HepG2 (cell line): ENCODE measurements around the gene SNX21. TPM values are rescaled to one million over a fixed set of nuclear protein-coding genes. Genes with fewer than 3 reads are reported as not detected.

ENCODE experiments used
- ATF3 ChIP-seq: sonication (generic); formaldehyde crosslinking; IDR thresholded peaks from 2 replicates; pipeline ENCODE4 v1.4.0; 2020; ENCODE audit warnings: missing genetic modification reagents
- BCLAF1 ChIP-seq: fragments of 450-650 bp; IDR thresholded peaks from 2 replicates; pipeline ENCODE4 v1.6.1; 2017; ENCODE audit warnings: mild to moderate bottlenecking
- CBX1 ChIP-seq: IDR thresholded peaks from one replicate; pipeline ENCODE4 v1.6.1; 2016; ENCODE audit warnings: antibody characterized with exemption, low read depth
- DBP ChIP-seq: sonication (generic); formaldehyde crosslinking; IDR thresholded peaks from 2 replicates; pipeline ENCODE4 v1.4.0; 2020; ENCODE audit warnings: missing genetic modification reagents; ENCODE audit errors: not compliant biosample characterization
- NKX3-1 ChIP-seq: sonication (generic); formaldehyde crosslinking; IDR thresholded peaks from 2 replicates; pipeline ENCODE4 v1.5.0; 2020; ENCODE audit warnings: missing genetic modification reagents
- RERE ChIP-seq: IDR thresholded peaks from 2 replicates; pipeline ENCODE4 v1.6.1; 2016; ENCODE audit warnings: low read depth, missing genetic modification reagents, missing compliant biosample characterization
- RXRA ChIP-seq: sonication (generic); formaldehyde crosslinking; IDR thresholded peaks from 2 replicates; pipeline ENCODE4 v1.5.1; 2020; ENCODE audit warnings: missing genetic modification reagents
- SMC3 ChIP-seq: IDR thresholded peaks from 2 replicates; pipeline ENCODE4 v1.6.1; 2011; ENCODE audit warnings: low read length, improper control_type of control experiment
- TERF1 ChIP-seq: sonication (generic); formaldehyde crosslinking; IDR thresholded peaks from 2 replicates; pipeline ENCODE4 v1.8.0; 2022; ENCODE audit warnings: mild to moderate bottlenecking, missing genetic modification reagents, moderate library complexity
- ZIK1 ChIP-seq: sonication (generic); formaldehyde crosslinking; IDR thresholded peaks from 2 replicates; pipeline ENCODE4 v1.5.0; 2020; ENCODE audit warnings: mild to moderate bottlenecking, low read depth, missing genetic modification reagents, borderline replicate concordance
- ZNF546 ChIP-seq: sonication (generic); formaldehyde crosslinking; conservative IDR thresholded peaks from 2 replicates; pipeline ENCODE4 v1.8.1; 2023; ENCODE audit warnings: mild to moderate bottlenecking, missing genetic modification reagents
- ZNF670 ChIP-seq: sonication (generic); formaldehyde crosslinking; IDR thresholded peaks from 2 replicates; pipeline ENCODE4 v1.8.0; 2022; ENCODE audit warnings: mild to moderate bottlenecking, missing genetic modification reagents, borderline replicate concordance
- ZNF674 ChIP-seq: sonication (generic); formaldehyde crosslinking; IDR thresholded peaks from 2 replicates; pipeline ENCODE4 v1.5.0; 2020; ENCODE audit warnings: low read depth, mild to moderate bottlenecking, missing genetic modification reagents
- ZNF850 ChIP-seq: sonication (generic); formaldehyde crosslinking; conservative IDR thresholded peaks from 2 replicates; pipeline ENCODE4 v1.9.0; 2021; ENCODE audit warnings: mild to moderate bottlenecking, missing genetic modification reagents
- polyA plus RNA-seq, 8 experiments: library from polyadenylated mRNA; depleted of rRNA in 3 of 8; stranded (reverse) in 7 of 8; unstranded in 1 of 8; fragments of >200 nt; fragmentation: Illumina TruSeq in 4 of 8; extraction: Trizol in 4 of 8; gene quantifications; 2 replicates each; pipeline versions ENCODE4 v1.2.1 to v1.2.3, GENCODE V29; 2011 to 2016; ENCODE audit warnings: low read depth in 4 of 8, missing spikeins in 1 of 8, mixed read lengths in 1 of 8; ENCODE audit not compliant: insufficient read depth in 1 of 8
- total RNA-seq, 5 experiments: library from RNA; depleted of rRNA; stranded (reverse); fragments of >200 nt; fragmentation: Illumina TruSeq; extraction: Trizol; gene quantifications; 2 replicates each; pipeline ENCODE4 v1.2.3, GENCODE V29; 2016; ENCODE audit warnings: low read depth in 1 of 5

SNX21 gene
- total and polyA plus RNA-seq, 2 of the 13 experiments (the other 11 are each of a cell fraction or from before 2014, with no cell fraction given), result 7.7 to 12.8 TPM

GRCh38 chr20:45833883-45834796, 541 bp downstream of the SNX21 start (continued):
- TF ChIP-seq ATF3 (CRISPR knock-in tag), result 0 out of 2 replicates have a peak, but pooled peaks have one; percentile 57
- 0 out of 2 replicates have a peak, but pooled peaks have one; percentile 27 for TF ChIP-seq ZIK1 (CRISPR knock-in tag)
- 0 out of 2 replicates have a peak, but pooled peaks have one; percentile 66 for TF ChIP-seq ZNF546
- no peak for TF ChIP-seq SMC3
- TF ChIP-seq TERF1, result no peak
- TF ChIP-seq ZNF674 (CRISPR knock-in tag), result peak; percentile 92; the same call in 1 of the 2 replicates
- TF ChIP-seq NKX3-1, result 0 out of 2 replicates have a peak, but pooled peaks have one; percentile 19
- TF ChIP-seq RXRA (CRISPR knock-in tag), result peak; percentile 50; the same call in 1 of the 2 replicates
- peak; percentile 47 for TF ChIP-seq CBX1
- TF ChIP-seq RERE (CRISPR knock-in tag), result no peak; the same call in 1 of the 2 replicates
- no peak; the same call in 1 of the 2 replicates for TF ChIP-seq ZNF670 (CRISPR knock-in tag)
- TF ChIP-seq BCLAF1, result no peak
- no peak for TF ChIP-seq ZNF850 (CRISPR knock-in tag)
- peak; percentile 2 for TF ChIP-seq DBP (CRISPR knock-in tag)
